Astrocyte of the spinal cord (primary cell): ENCODE measurements around the gene SLC24A1.

Experiments
- DNase-seq: peaks from one replicate; pipeline ENCODE4 v3.0.0; 2011; ENCODE audit warnings: low read depth, low spot score
- H3K4me3 ChIP-seq: 2 replicates; pipeline ENCODE4 v1.5.1; 2011; ENCODE audit warnings: low read depth, mild to moderate bottlenecking, low read length, moderate library complexity
- CTCF ChIP-seq: IDR thresholded peaks from 2 replicates; pipeline ENCODE4 v1.5.1; 2012; ENCODE audit warnings: low read depth, mild to moderate bottlenecking, low read length, inconsistent platforms
- in situ Hi-C: cut with HindIII; loops from 2 replicates; pipeline ENCODE4 v1.10.0; 2017; ENCODE audit warnings: low sequenced_read_pairs

Gene SLC24A1

GRCh38 chr15:65621638-65622037 is at the start of gene SLC24A1:
Gene SLC24A1 (plus strand): TSS chr15:65621938. CDS start chr15:65624081, 2,143 bp downstream.
- no peak for DNase-seq
- TF ChIP-seq CTCF = no peak
- in situ Hi-C loops = no loop called here
- no peak within 1 kb of the TSS for H3K4me3 ChIP-seq

GRCh38 chr15:65571971-65572370 is 49.8 kb upstream of the SLC24A1 start:
- in situ Hi-C loops = no loop called here
- H3K4me3 ChIP-seq = no peak overlapping the region
- TF ChIP-seq CTCF = no peak
- DNase-seq = no peak

GRCh38 chr15:65576664-65577063 is 45.1 kb upstream of the SLC24A1 start:
- DNase-seq = peak; percentile 70
- in situ Hi-C loops = no loop called here
- no peak overlapping the region for H3K4me3 ChIP-seq
- TF ChIP-seq CTCF = no peak

GRCh38 chr15:65577129-65577996 is 44.4 kb upstream of the SLC24A1 start:
- TF ChIP-seq CTCF = no peak
- H3K4me3 ChIP-seq = no peak overlapping the region
- in situ Hi-C loops = no loop called here
- DNase-seq = peak; percentile 9

- no peak overlapping the region for H3K4me3 ChIP-seq
- in situ Hi-C loops = no loop called here
These were observed 42.6 kb upstream of the SLC24A1 start for GRCh38 chr15:65578904-65579728.

More at GRCh38 chr15:65578904-65579728, 42.6 kb upstream of the SLC24A1 start:
- DNase-seq = peak; percentile 17
- no peak for TF ChIP-seq CTCF
